H9 (cell line): ENCODE measurements around the gene ANKRD35. TPM values are rescaled to one million over a fixed set of nuclear protein-coding genes. Genes with fewer than 3 reads are reported as not detected.
"Not testable (repeated sequence)": the region's sequence is repeated elsewhere in the genome, so short reads cannot be mapped to it uniquely, and the experiment has no call there.

Experiments
- DNase-seq: peaks from one replicate; pipeline ENCODE4 v3.0.0-alpha.2; 2017
- H2AFZ ChIP-seq: one replicate; pipeline ENCODE4 v1.6.1; 2013; ENCODE audit warnings: mild to moderate bottlenecking, low read length, control low read depth, moderate library complexity
- H2AK5ac ChIP-seq: 2 replicates; pipeline ENCODE4 v1.6.1; 2013; ENCODE audit warnings: low read length, control low read depth, mixed read lengths; ENCODE audit not compliant: insufficient read length
- H2BK120ac ChIP-seq: one replicate; pipeline ENCODE4 v1.6.1; 2013; ENCODE audit warnings: low read depth, mild to moderate bottlenecking, low read length, control low read depth, inconsistent platforms; ENCODE audit not compliant: poor library complexity, severe bottlenecking
- H2BK12ac ChIP-seq: 2 replicates; pipeline ENCODE4 v1.6.1; 2013; ENCODE audit warnings: low read length, control low read depth, mixed read lengths, low read depth; ENCODE audit not compliant: insufficient read length
- H2BK15ac ChIP-seq: 2 replicates; pipeline ENCODE4 v1.6.1; 2013; ENCODE audit warnings: low read depth, low read length, control low read depth
- H2BK20ac ChIP-seq: one replicate; pipeline ENCODE4 v1.6.1; 2013; ENCODE audit warnings: low read depth, mild to moderate bottlenecking, low read length, control low read depth, inconsistent platforms; ENCODE audit not compliant: poor library complexity, severe bottlenecking
- H2BK5ac ChIP-seq: 2 replicates; pipeline ENCODE4 v1.6.1; 2013; ENCODE audit warnings: low read length, control low read depth, mixed read lengths; ENCODE audit not compliant: insufficient read length
- H3K14ac ChIP-seq: 2 replicates; pipeline ENCODE4 v1.6.1; 2013; ENCODE audit warnings: low read length, control low read depth; ENCODE audit not compliant: insufficient read depth
- H3K18ac ChIP-seq: 2 replicates; pipeline ENCODE4 v1.6.1; 2013; ENCODE audit warnings: low read depth, mild to moderate bottlenecking, mixed read lengths, low read length, control low read depth; ENCODE audit not compliant: insufficient read length
- H3K23ac ChIP-seq: 2 replicates; pipeline ENCODE4 v1.6.1; 2013; ENCODE audit warnings: low read length, control low read depth, mixed read lengths, low read depth; ENCODE audit not compliant: insufficient read length
- H3K23me2 ChIP-seq: 2 replicates; pipeline ENCODE4 v1.6.1; 2013; ENCODE audit warnings: low read depth, mild to moderate bottlenecking, mixed read lengths, low read length, control low read depth; ENCODE audit not compliant: insufficient read length, poor library complexity, severe bottlenecking
- H3K27ac ChIP-seq: 2 replicates; pipeline ENCODE4 v1.5.1; 2013; ENCODE audit warnings: low read length, control low read depth, mixed read lengths, low read depth; ENCODE audit not compliant: insufficient read length
- H3K27me3 ChIP-seq: 2 replicates; pipeline ENCODE4 v1.6.1; 2013; ENCODE audit warnings: low read length, control low read depth, inconsistent platforms; ENCODE audit not compliant: insufficient read depth
- H3K4ac ChIP-seq: 2 replicates; pipeline ENCODE4 v1.6.1; 2013; ENCODE audit warnings: low read depth, mild to moderate bottlenecking, control low read depth, inconsistent platforms, low read length, moderate library complexity
- H3K4me1 ChIP-seq: 2 replicates; pipeline ENCODE4 v1.6.1; 2013; ENCODE audit warnings: low read length, control low read depth, inconsistent platforms; ENCODE audit not compliant: insufficient read depth
- H3K4me2 ChIP-seq: 2 replicates; pipeline ENCODE4 v1.6.1; 2013; ENCODE audit warnings: low read length, control low read depth, mixed read lengths; ENCODE audit not compliant: insufficient read length, insufficient read depth
- H3K56ac ChIP-seq: 2 replicates; pipeline ENCODE4 v1.6.1; 2013; ENCODE audit warnings: low read depth, mild to moderate bottlenecking, mixed read lengths, low read length, control low read depth; ENCODE audit not compliant: insufficient read length
- H3K79me1 ChIP-seq: 2 replicates; pipeline ENCODE4 v1.6.1; 2013; ENCODE audit warnings: low read depth, mild to moderate bottlenecking, moderate library complexity, low read length, control low read depth, inconsistent platforms; ENCODE audit not compliant: insufficient read depth, poor library complexity, severe bottlenecking
- H3K79me2 ChIP-seq: 2 replicates; pipeline ENCODE4 v1.6.1; 2013; ENCODE audit warnings: low read length, control low read depth, inconsistent platforms; ENCODE audit not compliant: insufficient read depth
- H3K9ac ChIP-seq: 2 replicates; pipeline ENCODE4 v1.6.1; 2013; ENCODE audit warnings: low read length, control low read depth, mixed read lengths; ENCODE audit not compliant: insufficient read length; ENCODE audit errors: extremely low read depth
- H3K9me3 ChIP-seq: one replicate; pipeline ENCODE4 v1.6.1; 2013; ENCODE audit warnings: low read depth, low read length, inconsistent platforms; ENCODE audit not compliant: control insufficient read depth
- H3T11ph ChIP-seq: one replicate; pipeline ENCODE4 v1.6.1; 2013; ENCODE audit warnings: mild to moderate bottlenecking, low read length, control low read depth, inconsistent platforms
- H4K20me1 ChIP-seq: one replicate; pipeline ENCODE4 v1.6.1; 2013; ENCODE audit not compliant: control insufficient read depth, insufficient read length, insufficient read depth
- H4K5ac ChIP-seq: 2 replicates; pipeline ENCODE4 v1.6.1; 2013; ENCODE audit warnings: low read depth, mild to moderate bottlenecking, mixed read lengths, low read length, control low read depth; ENCODE audit not compliant: insufficient read length
- H4K8ac ChIP-seq: replicated peaks from 2 replicates; pipeline ENCODE4 v1.6.1; 2013; ENCODE audit warnings: low read length, control low read depth, mixed read lengths, low read depth; ENCODE audit not compliant: insufficient read length
- H4K91ac ChIP-seq: 2 replicates; pipeline ENCODE4 v1.6.1; 2013; ENCODE audit warnings: low read depth, mild to moderate bottlenecking, moderate library complexity, mixed read lengths, low read length, control low read depth; ENCODE audit not compliant: insufficient read length
- H3K27ac Mint-ChIP-seq, 3 experiments: 2 replicates in 2 of 3; 3 replicates in 1 of 3; pipeline ENCODE4 v1.8.0; 2020 to 2021; ENCODE audit warnings: mixed read lengths in 3 of 3, mild to moderate bottlenecking in 1 of 3, moderate library complexity in 1 of 3
- H3K27me3 Mint-ChIP-seq: 2 replicates; pipeline ENCODE4 v1.8.0; 2021; ENCODE audit warnings: low read depth, mild to moderate bottlenecking, moderate library complexity, mixed read lengths
- H3K36me3 Mint-ChIP-seq, 3 experiments: 2 replicates in 2 of 3; 3 replicates in 1 of 3; pipeline ENCODE4 v1.8.0; 2020 to 2021; ENCODE audit warnings: low read depth in 3 of 3, mixed read lengths in 3 of 3; ENCODE audit not compliant: insufficient read depth in 1 of 3
- H3K4me1 Mint-ChIP-seq, 2 experiments: 2 replicates each; pipeline ENCODE4 v1.8.0; 2020; ENCODE audit warnings: mixed read lengths in 2 of 2
- H3K4me3 Mint-ChIP-seq, 2 experiments: 2 replicates in 1 of 2; 3 replicates in 1 of 2; pipeline ENCODE4 v1.8.0; 2020 to 2021; ENCODE audit warnings: mild to moderate bottlenecking in 2 of 2, mixed read lengths in 2 of 2, moderate library complexity in 1 of 2
- H3K9me3 Mint-ChIP-seq, 2 experiments: 2 replicates in 1 of 2; 3 replicates in 1 of 2; pipeline ENCODE4 v1.8.0; 2020; ENCODE audit warnings: mild to moderate bottlenecking in 2 of 2, mixed read lengths in 2 of 2, moderate library complexity in 1 of 2
- WGBS: extraction: QIAGEN DNeasy Blood & Tissue Kit; methylation state at CpG from one replicate; pipeline ENCODE4 v1.1.7; 2013; ENCODE audit warnings: missing lambda C conversion rate, low lambda C conversion rate, mixed read lengths; ENCODE audit not compliant: insufficient read length; ENCODE audit errors: extremely low coverage; 5-methylcytosine and 5-hydroxymethylcytosine counted together
- microRNA-seq: library from miRNA; unstranded; fragments of <30 nt; microRNA quantifications from one replicate; pipeline ENCODE4, GENCODE V29; 2020; ENCODE audit warnings: borderline microRNAs expressed
- total RNA-seq: library from RNA; stranded (reverse); gene quantifications from 2 replicates; pipeline ENCODE4 v1.2.1, GENCODE V29; 2021

ANKRD35 gene
- total RNA-seq, 1 experiment from 2014 or later: 0.28 TPM

- H3K27me3 Mint-ChIP-seq, H3K36me3 Mint-ChIP-seq, H3K79me2 ChIP-seq, H3K4ac ChIP-seq, H4K20me1 ChIP-seq, H2BK12ac ChIP-seq, H3K27me3 ChIP-seq, H2BK5ac ChIP-seq, H2AK5ac ChIP-seq, H3K27ac ChIP-seq, H2BK120ac ChIP-seq, DNase-seq, H3K4me1 ChIP-seq, H2BK20ac ChIP-seq, H3K23ac ChIP-seq, H3K14ac ChIP-seq, H2BK15ac ChIP-seq, H3K4me1 Mint-ChIP-seq, H3K9ac ChIP-seq, H4K5ac ChIP-seq, H4K8ac ChIP-seq, H3K23me2 ChIP-seq, H3K4me2 ChIP-seq, H3K18ac ChIP-seq, H3T11ph ChIP-seq, H3K27ac Mint-ChIP-seq, H3K4me3 Mint-ChIP-seq, H3K9me3 Mint-ChIP-seq, H3K79me1 ChIP-seq, H3K9me3 ChIP-seq, H3K56ac ChIP-seq, H2AFZ ChIP-seq, H4K91ac ChIP-seq: not testable (repeated sequence)
- WGBS: no CpG with 5 or more reads among the region's 6 CpGs
Measured at GRCh38 chr1:145818095-145818494, 67.6 kb downstream of the ANKRD35 start.

Small RNA genes within 50 kb of the gene (microRNA-seq; reads per million reads assigned to microRNA genes)
- gene MIR6736: not detected

Other genes with a start within 250 kb of the ANKRD35 start
- not detected in 2 replicates for gene PDZK1, start 178.5 kb downstream of the ANKRD35 start, total RNA-seq
- gene CD160, start 166.4 kb downstream of the ANKRD35 start, total RNA-seq: not detected in 2 replicates
- gene RNF115, start 61.8 kb downstream of the ANKRD35 start, total RNA-seq: 10.8 and 11.0 TPM in 2 replicates
- 33.4 and 37.2 TPM in 2 replicates for gene POLR3C, start 61.7 kb downstream of the ANKRD35 start, total RNA-seq
- 3.0 and 4.0 TPM in 2 replicates for gene NUDT17, start 40.2 kb downstream of the ANKRD35 start, total RNA-seq
- 33.9 TPM in 2 replicates for gene PIAS3, start 26.8 kb downstream of the ANKRD35 start, total RNA-seq
- 0.04 and 0.09 TPM in 2 replicates for gene ITGA10, start 24.2 kb upstream of the ANKRD35 start, total RNA-seq
- 11.2 and 13.7 TPM in 2 replicates for gene PEX11B, start 32.9 kb upstream of the ANKRD35 start, total RNA-seq
- 298 and 306 TPM in 2 replicates for gene RBM8A, start 41.6 kb upstream of the ANKRD35 start, total RNA-seq
- gene LIX1L, start 72.2 kb upstream of the ANKRD35 start, total RNA-seq: 5.9 TPM in 2 replicates
- 0.20 and 0.39 TPM in 2 replicates for gene ANKRD34A, start 78.7 kb upstream of the ANKRD35 start, total RNA-seq
- 6.0 and 7.9 TPM in 2 replicates for gene POLR3GL, start 78.8 kb upstream of the ANKRD35 start, total RNA-seq
- gene TXNIP, start 110.7 kb upstream of the ANKRD35 start, total RNA-seq: 20.8 and 23.2 TPM in 2 replicates
- not detected in 2 replicates for gene HJV, start 135.9 kb upstream of the ANKRD35 start, total RNA-seq